T-cell (primary cell): Measurements from ENCODE around the gene ZNRF3. TPM values are rescaled to one million over a fixed set of nuclear protein-coding genes. Genes with fewer than 3 reads are reported as not detected.
"Not testable (repeated sequence)": the region's sequence is repeated elsewhere in the genome, so short reads cannot be mapped to it uniquely, and the experiment has no call there.

Source experiments
- ATAC-seq, 4 experiments: fragments of 200-7000 bp in 3 of 4; fragments of 150-1000 bp in 1 of 4; cut with Tn5 transposase; replicated peaks in 1 of 4; 1 replicate in 3 of 4; 2 replicates in 1 of 4; pipeline ENCODE4 v1.10.0; 2021; ENCODE audit warnings: moderate library complexity in 3 of 4, mild to moderate bottlenecking in 2 of 4, moderate number of reproducible peaks in 1 of 4
- CTCF ChIA-PET, 2 donors: fragments of 300-600 bp; sonication (Branson Sonifier 250); formaldehyde crosslinking; loops; one replicate each; lab custom pipeline; 2022; ENCODE audit warnings: antibody characterized with exemption in 2 of 2; lab: Charles Lee
- POLR2A ChIA-PET, 2 donors: fragments of 300-600 bp; sonication (Branson Sonifier 250); formaldehyde crosslinking; loops; one replicate each; lab custom pipeline; 2022; ENCODE audit warnings: antibody characterized with exemption in 2 of 2; lab: Charles Lee
- DNase-seq, 35 experiments: peaks; one replicate each; pipeline versions ENCODE4 v3.0.0 to v3.0.0-alpha.2; 2013 to 2023
- H3K27ac ChIP-seq: one replicate; pipeline ENCODE4 v1.5.1; 2013; ENCODE audit warnings: low read length
- H3K27me3 ChIP-seq, 2 experiments: replicated peaks in 1 of 2; 1 replicate in 1 of 2; 2 replicates in 1 of 2; pipeline versions ENCODE4 v1.6.1 to v1.7.0; 2013; ENCODE audit warnings: low read length in 1 of 2, mixed read lengths in 1 of 2; ENCODE audit not compliant: control insufficient read depth in 2 of 2, insufficient read depth in 2 of 2; ENCODE audit errors: extremely low read depth in 1 of 2
- H3K36me3 ChIP-seq, 2 donors: 1 replicate in 1 of 2; 2 replicates in 1 of 2; pipeline versions ENCODE4 v1.6.1 to v1.7.0; 2013; ENCODE audit warnings: low read length in 1 of 2; ENCODE audit not compliant: control insufficient read depth in 2 of 2, insufficient read depth in 1 of 2; ENCODE audit errors: extremely low read depth in 1 of 2
- H3K4me1 ChIP-seq, 2 experiments: 1 replicate in 1 of 2; 2 replicates in 1 of 2; pipeline versions ENCODE4 v1.6.1 to v1.7.0; 2013; ENCODE audit warnings: low read length in 2 of 2, mixed read lengths in 1 of 2; ENCODE audit not compliant: insufficient read depth in 2 of 2, control insufficient read depth in 1 of 2; ENCODE audit errors: extremely low read depth in 1 of 2
- H3K4me3 ChIP-seq, 2 donors: 1 replicate in 1 of 2; 2 replicates in 1 of 2; pipeline versions ENCODE4 v1.5.1 to v1.7.0; 2013; ENCODE audit warnings: mild to moderate bottlenecking in 2 of 2, low read length in 1 of 2, moderate library complexity in 1 of 2; ENCODE audit not compliant: control insufficient read depth in 1 of 2; ENCODE audit errors: extremely low read depth in 1 of 2
- H3K9me3 ChIP-seq: 2 replicates; pipeline ENCODE4 v1.7.0; 2013
- H3K27ac Mint-ChIP-seq, 2 donors: one replicate each; pipeline ENCODE4 v1.8.0; 2020 to 2021; ENCODE audit warnings: mild to moderate bottlenecking in 2 of 2, mixed read lengths in 2 of 2
- H3K27me3 Mint-ChIP-seq, 2 donors: one replicate each; pipeline ENCODE4 v1.8.0; 2021 to 2022; ENCODE audit warnings: mixed read lengths in 2 of 2
- H3K36me3 Mint-ChIP-seq: one replicate; pipeline ENCODE4 v1.8.0; 2021; ENCODE audit warnings: mixed read lengths
- H3K4me1 Mint-ChIP-seq, 3 donors: one replicate each; pipeline ENCODE4 v1.8.0; 2020 to 2022; ENCODE audit warnings: mixed read lengths in 3 of 3, mild to moderate bottlenecking in 1 of 3
- H3K4me3 Mint-ChIP-seq, 3 donors: one replicate each; pipeline ENCODE4 v1.8.0; 2020 to 2022; ENCODE audit warnings: mild to moderate bottlenecking in 3 of 3, mixed read lengths in 3 of 3, moderate library complexity in 3 of 3
- H3K9me3 Mint-ChIP-seq, 3 donors: one replicate each; pipeline ENCODE4 v1.8.0; 2020 to 2022; ENCODE audit warnings: mixed read lengths in 3 of 3
- WGBS: methylation state at CpG from one replicate; pipeline ENCODE4 v1.1.5; 2013; ENCODE audit warnings: missing lambda C conversion rate; ENCODE audit not compliant: insufficient coverage; 5-methylcytosine and 5-hydroxymethylcytosine counted together
- total RNA-seq, 35 experiments: library from RNA in 6 of 35; stranded (reverse) in 6 of 35; fragments of 120-200 nt in 1 of 35; gene quantifications; one replicate each; pipeline versions ENCODE4 v1.2.1 to v1.2.4 and lab custom pipeline; 2013 to 2026

The ZNRF3 gene
- total RNA-seq, 5 donors from 2014 or later (not counting 1 experiment from before 2014, with no cell fraction given): 0.70 to 2.1 (median 1.1) TPM

- WGBS: 31% methylated on average over 5 of the region's 5 CpGs
- Histone ChIP-seq H3K9me3 (no peaks in the 10 kb centered on the region), H3K4me3 (peak overlapping the region; percentile 66 to 74), H3K27ac (no peak overlapping the region), H3K4me1 (peaks cover 4 to 17% of the 10 kb centered on the region in 2 experiments), H3K27me3 (peaks cover 10 to 14% of the 10 kb centered on the region in 2 experiments), H3K36me3 (no peaks in the 10 kb centered on the region)
- Mint-ChIP-seq H3K27me3 (peaks cover 13 to 16% of the 10 kb centered on the region in 2 donors), H3K36me3 (no peaks in the 10 kb centered on the region), H3K9me3 (no peaks in the 10 kb centered on the region), H3K4me1 (peaks cover 19 to 24% (median 24%) of the 10 kb centered on the region in 3 donors), H3K27ac (peak overlapping the region; percentile 2 to 20), H3K4me3 (peak overlapping the region; percentile 85 to 89 (median 85))
- DNase-seq (peak in 2 of 35 experiments; percentile 2 to 4), ATAC-seq (no peak)
- POLR2A ChIA-PET: interaction anchor here in 1 of 2 donors (2.0 kb wide), 1 partner anchor 82 kb away, joined by 5 read pairs; the partner anchor contains the start of gene XBP1
- CTCF ChIA-PET: interaction anchor here in 1 of 2 donors (0.9 kb wide), 1 partner anchor 13 kb away, joined by 4 read pairs; no protein-coding TSS in a partner anchor
These were observed 861 bp upstream of the ZNRF3 start for GRCh38 chr22:28882545-28882877.

DNA sequence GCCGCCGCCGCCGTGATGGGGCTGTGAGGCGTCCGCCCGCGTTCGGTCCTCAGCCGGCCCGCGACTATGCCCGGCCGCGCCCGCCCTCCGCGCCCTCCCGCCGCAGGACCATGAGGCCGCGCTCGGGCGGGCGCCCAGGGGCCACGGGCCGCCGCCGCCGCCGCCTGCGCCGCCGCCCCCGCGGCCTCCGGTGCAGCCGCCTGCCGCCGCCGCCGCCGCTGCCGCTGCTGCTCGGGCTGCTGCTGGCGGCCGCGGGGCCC is 215 bp downstream of the ZNRF3 start:
- Mint-ChIP-seq H3K9me3 (no peaks in the 10 kb centered on the region), H3K27ac (no peak overlapping the region), H3K36me3 (no peaks in the 10 kb centered on the region), H3K27me3 (peaks cover 13 to 16% of the 10 kb centered on the region in 2 donors), H3K4me1 (peaks cover 19 to 24% (median 24%) of the 10 kb centered on the region in 3 donors), H3K4me3 (peak overlapping the region; percentile 85 to 89 (median 85))
- H3K9me3 ChIP-seq: no peaks in the 10 kb centered on the region
- DNase-seq: peak in 1 of 35 experiments; percentile 11
- H3K4me1 ChIP-seq: peaks cover 4 to 17% of the 10 kb centered on the region in 2 experiments
- no peaks in the 10 kb centered on the region for H3K36me3 ChIP-seq
- peaks cover 10 to 14% of the 10 kb centered on the region in 2 experiments for H3K27me3 ChIP-seq
- 0% methylated on average over 48 of the region's 48 CpGs for WGBS
- CTCF ChIA-PET: no interaction called here
- H3K4me3 ChIP-seq: peak overlapping the region in 1 of 2 donors; percentile 14
- POLR2A ChIA-PET: interaction anchor here in 1 of 2 donors (2.0 kb wide), 1 partner anchor 83 kb away, joined by 5 read pairs; the partner anchor contains the start of gene XBP1
- H3K27ac ChIP-seq: no peak overlapping the region
- peak in 1 of 4 experiments; percentile 22 for ATAC-seq

DNA sequence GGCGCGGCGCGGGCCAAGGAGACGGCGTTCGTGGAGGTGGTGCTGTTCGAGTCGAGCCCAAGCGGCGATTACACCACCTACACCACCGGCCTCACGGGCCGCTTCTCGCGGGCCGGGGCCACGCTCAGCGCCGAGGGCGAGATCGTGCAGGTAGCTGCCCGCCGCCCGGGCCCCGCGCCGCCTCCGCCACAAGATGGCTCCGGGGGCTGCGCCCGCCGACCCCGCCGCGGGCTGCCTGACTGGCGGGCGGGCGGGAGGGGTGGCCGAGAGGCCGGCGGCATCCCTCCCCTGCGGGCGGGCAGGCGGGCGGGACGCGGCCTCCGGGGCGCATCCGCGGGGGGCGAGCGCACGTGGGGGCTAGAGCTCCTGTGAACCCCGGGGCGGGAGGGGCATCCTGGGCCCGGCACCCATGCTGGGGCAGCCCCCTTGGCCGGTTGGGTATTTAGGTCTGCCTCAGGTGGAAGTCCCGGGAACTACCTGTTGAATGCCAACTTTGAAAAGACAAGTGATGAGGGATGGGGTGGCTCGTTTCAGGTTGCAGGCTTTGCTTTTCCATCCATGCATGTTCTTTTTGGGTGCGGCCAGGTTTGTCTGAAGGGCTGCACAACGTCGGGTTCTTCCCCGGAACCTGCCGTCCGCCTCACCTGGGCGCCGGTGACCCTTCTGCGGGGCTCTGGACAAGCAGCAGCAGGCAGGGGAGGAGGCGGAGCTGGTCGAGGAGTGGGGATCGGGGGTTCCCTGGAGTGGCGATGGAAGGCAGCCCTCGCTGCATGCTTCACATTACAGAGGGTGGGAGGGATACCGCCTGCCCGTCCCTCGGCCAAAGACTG is 760 bp downstream of the ZNRF3 start:
- ChIA-PET POLR2A (no interaction called here), CTCF (no interaction called here)
- DNase-seq (peak in 32 of 35 experiments; percentile 4 to 62 (median 30)), ATAC-seq (peak in 3 of 4 experiments; percentile 15 to 38 (median 22))
- Histone ChIP-seq H3K4me3 (peak overlapping the region; percentile 34 to 59), H3K27ac (no peak overlapping the region), H3K4me1 (peaks cover 4 to 17% of the 10 kb centered on the region in 2 experiments), H3K9me3 (no peaks in the 10 kb centered on the region), H3K36me3 (no peaks in the 10 kb centered on the region), H3K27me3 (peaks cover 10 to 14% of the 10 kb centered on the region in 2 experiments)
- peak overlapping the region; percentile 67 to 73 (median 68) for H3K4me3 Mint-ChIP-seq
- H3K27me3 Mint-ChIP-seq: peaks cover 13 to 16% of the 10 kb centered on the region in 2 donors
- no peaks in the 10 kb centered on the region for H3K9me3 Mint-ChIP-seq
- H3K4me1 Mint-ChIP-seq: peaks cover 19 to 24% (median 24%) of the 10 kb centered on the region in 3 donors
- H3K36me3 Mint-ChIP-seq: no peaks in the 10 kb centered on the region
- H3K27ac Mint-ChIP-seq: no peak overlapping the region
- WGBS: 8% methylated on average over 71 of the region's 78 CpGs

GRCh38 chr22:28884747-28885350 is 1.5 kb downstream of the ZNRF3 start:
- H3K4me1 Mint-ChIP-seq: peaks cover 25 to 31% (median 27%) of the 10 kb centered on the region in 3 donors
- POLR2A ChIA-PET: no interaction called here
- 95% methylated on average over 6 of the region's 19 CpGs for WGBS

DNA sequence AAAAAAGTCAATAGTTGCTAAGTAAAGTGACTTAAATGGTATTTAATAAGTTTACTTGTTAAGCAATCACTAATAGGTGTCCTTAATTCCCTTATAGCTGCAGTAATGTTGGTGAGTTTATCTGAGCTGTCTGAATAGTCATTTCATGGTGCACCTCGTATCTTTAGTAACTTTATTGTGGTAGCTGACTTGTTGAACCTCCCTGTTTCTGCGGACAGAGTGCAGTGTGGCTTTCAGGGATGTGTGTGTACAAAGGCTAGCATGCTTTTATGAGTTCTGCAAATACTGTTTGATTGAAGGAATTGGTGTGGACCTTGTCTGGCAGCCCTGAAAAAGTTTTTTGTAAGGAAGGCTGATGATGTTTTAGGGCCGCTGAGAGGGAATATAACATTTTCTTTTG is 2.6 kb downstream of the ZNRF3 start:
- Mint-ChIP-seq H3K4me3 (peak overlapping the region in 1 of 3 donors; percentile 40), H3K36me3 (no peaks in the 10 kb centered on the region), H3K9me3 (no peaks in the 10 kb centered on the region), H3K4me1 (peaks cover 25 to 32% (median 25%) of the 10 kb centered on the region in 3 donors), H3K27me3 (peaks cover 13 to 16% of the 10 kb centered on the region in 2 donors), H3K27ac (no peak overlapping the region)
- ChIA-PET CTCF (interaction anchor here (0.6 to 0.7 kb wide), 3 partner anchors 29 to 549 kb away, joined by 4 to 10 read pairs (median 4); no protein-coding TSS in a partner anchor), POLR2A (no interaction called here)
- Histone ChIP-seq H3K27ac (no peak overlapping the region), H3K9me3 (no peaks in the 10 kb centered on the region), H3K4me1 (peaks cover 4 to 17% of the 10 kb centered on the region in 2 experiments), H3K36me3 (no peaks in the 10 kb centered on the region), H3K4me3 (no peak overlapping the region), H3K27me3 (peaks cover 10 to 17% of the 10 kb centered on the region in 2 experiments)
- DNase-seq (no peak), ATAC-seq (no peak)
- 72% methylated on average over 2 of the region's 3 CpGs for WGBS

More at GRCh38 chr22:28884747-28885350, 1.5 kb downstream of the ZNRF3 start:
- Histone ChIP-seq H3K36me3 (no peaks in the 10 kb centered on the region), H3K27me3 (peaks cover 10 to 14% of the 10 kb centered on the region in 2 experiments), H3K9me3 (no peaks in the 10 kb centered on the region), H3K4me3 (peak overlapping the region in 1 of 2 donors; percentile 34), H3K4me1 (peaks cover 4 to 17% of the 10 kb centered on the region in 2 experiments), H3K27ac (no peak overlapping the region)
- Mint-ChIP-seq H3K4me3 (peak overlapping the region; percentile 67 to 73 (median 68)), H3K27me3 (peaks cover 13 to 16% of the 10 kb centered on the region in 2 donors), H3K27ac (no peak overlapping the region), H3K36me3 (no peaks in the 10 kb centered on the region), H3K9me3 (no peaks in the 10 kb centered on the region)
- DNase-seq (no peak), ATAC-seq (no peak)
- CTCF ChIA-PET: no interaction called here

DNA sequence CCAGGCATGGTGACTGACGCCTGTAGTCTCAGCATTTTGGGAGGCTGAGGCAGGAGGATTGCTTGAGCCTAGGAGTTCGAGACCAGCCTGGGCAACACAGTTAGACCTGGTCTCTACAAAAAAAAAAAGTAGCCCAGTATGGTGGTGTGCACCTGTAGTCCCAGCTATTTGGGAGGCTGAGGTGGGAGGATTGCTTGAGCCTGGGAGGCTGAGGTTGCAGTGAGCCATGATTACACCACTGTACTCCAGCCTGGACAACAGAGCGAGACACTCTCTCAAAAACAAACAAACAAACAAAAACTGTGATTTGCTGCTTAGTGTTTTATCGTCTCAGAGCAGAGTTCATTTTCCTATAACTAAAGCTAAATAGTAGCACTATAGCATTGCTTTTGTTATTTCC is 3.3 kb downstream of the ZNRF3 start:
- H3K27ac Mint-ChIP-seq, CTCF ChIA-PET, H3K9me3 ChIP-seq, DNase-seq, POLR2A ChIA-PET, H3K4me3 Mint-ChIP-seq, H3K36me3 ChIP-seq, H3K9me3 Mint-ChIP-seq, H3K27ac ChIP-seq, H3K4me3 ChIP-seq, H3K36me3 Mint-ChIP-seq, ATAC-seq: not testable (repeated sequence)
- Histone ChIP-seq H3K4me1 (peaks cover 4 to 17% of the 10 kb centered on the region in 2 experiments), H3K27me3 (peaks cover 10 to 17% of the 10 kb centered on the region in 2 experiments)
- H3K27me3 Mint-ChIP-seq: peaks cover 16 to 17% of the 10 kb centered on the region in 2 donors
- H3K4me1 Mint-ChIP-seq: peaks cover 25 to 32% (median 25%) of the 10 kb centered on the region in 3 donors
- WGBS: 100% methylated on average over 1 of the region's 4 CpGs
